H1 (cell line): Measurements from ENCODE around the gene PRKCA. TPM values are rescaled to one million over a fixed set of nuclear protein-coding genes. Genes with fewer than 3 reads are reported as not detected.

Experiments used
- CTCF ChIA-PET: fragments of 300-600 bp; sonication (Branson Sonifier 250); formaldehyde crosslinking; loops from one replicate; lab custom pipeline; 2021; ENCODE audit not compliant: partially characterized antibody; lab: Charles Lee
- POLR2A ChIA-PET: fragments of 300-600 bp; sonication (Branson Sonifier 250); formaldehyde crosslinking; loops from one replicate; lab custom pipeline; 2021; ENCODE audit warnings: inconsistent platforms; ENCODE audit not compliant: partially characterized antibody; lab: Charles Lee
- DNase-seq, 2 experiments: peaks; one replicate each; pipeline versions ENCODE4 v3.0.0 to v3.0.0-alpha.2; 2010 to 2022; ENCODE audit warnings: low spot score in 2 of 2, low read depth in 1 of 2, mixed read lengths in 1 of 2
- FAIRE-seq: peaks from 2 replicates; lab custom pipeline; 2011; peaks lifted over from hg19 to GRCh38; lab: Jason Lieb, UNC
- H2AFZ ChIP-seq: 2 replicates; pipeline ENCODE4 v1.8.1; 2012; ENCODE audit warnings: low read length, inconsistent platforms
- H2AK5ac ChIP-seq: 2 replicates; pipeline ENCODE4 v1.6.1; 2013; ENCODE audit warnings: low read depth, low read length
- H2BK120ac ChIP-seq: replicated peaks from 2 replicates; pipeline ENCODE3; 2013; ENCODE audit warnings: low read depth, low read length, inconsistent platforms
- H2BK12ac ChIP-seq: 2 replicates; pipeline ENCODE4 v1.6.1; 2013; ENCODE audit warnings: low read depth, low read length
- H2BK15ac ChIP-seq: 2 replicates; pipeline ENCODE4 v1.6.1; 2013; ENCODE audit warnings: low read length
- H2BK20ac ChIP-seq: 2 replicates; pipeline ENCODE4 v1.6.1; 2013; ENCODE audit warnings: low read length
- H2BK5ac ChIP-seq: 2 replicates; pipeline ENCODE4 v1.6.1; 2013; ENCODE audit warnings: low read depth, low read length
- H3K14ac ChIP-seq: 2 replicates; pipeline ENCODE4 v1.6.1; 2013; ENCODE audit warnings: inconsistent platforms; ENCODE audit not compliant: insufficient read length
- H3K18ac ChIP-seq: 2 replicates; pipeline ENCODE4 v1.6.1; 2013; ENCODE audit warnings: low read length; ENCODE audit errors: extremely low read depth
- H3K23ac ChIP-seq: 2 replicates; pipeline ENCODE4 v1.6.1; 2013; ENCODE audit warnings: inconsistent platforms; ENCODE audit not compliant: insufficient read length
- H3K23me2 ChIP-seq: 2 replicates; pipeline ENCODE4 v1.6.1; 2013; ENCODE audit warnings: low read depth, low read length
- H3K27ac ChIP-seq: 2 replicates; pipeline ENCODE4 v1.6.1; 2011; ENCODE audit warnings: low read depth, low read length, inconsistent platforms
- H3K27me3 ChIP-seq, 4 experiments: replicated peaks in 1 of 4; 1 replicate in 1 of 4; 2 replicates in 3 of 4; pipeline versions ENCODE4 v1.6.1 to v1.8.1; 2011 to 2013; ENCODE audit warnings: low read length in 3 of 4, mild to moderate bottlenecking in 3 of 4, inconsistent platforms in 2 of 4, mixed read lengths in 2 of 4, moderate library complexity in 1 of 4; ENCODE audit not compliant: control insufficient read depth in 3 of 4, insufficient read depth in 3 of 4; ENCODE audit errors: extremely low read depth in 1 of 4
- H3K36me3 ChIP-seq, 4 experiments: 2 replicates each; pipeline versions ENCODE4 v1.6.1 to v1.8.1; 2011 to 2013; ENCODE audit warnings: mild to moderate bottlenecking in 4 of 4, low read length in 3 of 4, moderate library complexity in 2 of 4, control low read depth in 1 of 4, inconsistent platforms in 1 of 4; ENCODE audit not compliant: insufficient read depth in 4 of 4, control insufficient read depth in 2 of 4
- H3K4ac ChIP-seq: replicated peaks from 2 replicates; pipeline ENCODE3; 2013; ENCODE audit warnings: low read length, low read depth, mixed read lengths, inconsistent platforms; ENCODE audit not compliant: insufficient read length
- H3K4me1 ChIP-seq, 4 experiments: replicated peaks in 1 of 4; 1 replicate in 1 of 4; 2 replicates in 3 of 4; pipeline versions ENCODE4 v1.6.1 to v1.8.1; 2011 to 2013; ENCODE audit warnings: low read length in 3 of 4, inconsistent platforms in 2 of 4, mixed read lengths in 1 of 4; ENCODE audit not compliant: insufficient read depth in 4 of 4, control insufficient read depth in 3 of 4
- H3K4me2 ChIP-seq, 2 experiments: 2 replicates each; pipeline versions ENCODE4 v1.6.1 to v1.8.1; 2011 to 2013; ENCODE audit warnings: low read depth in 2 of 2, low read length in 2 of 2, control low read depth in 1 of 2, inconsistent platforms in 1 of 2, mild to moderate bottlenecking in 1 of 2; ENCODE audit not compliant: insufficient read depth in 1 of 2
- H3K4me3 ChIP-seq, 4 experiments: fragments of 200-600, 300-600 bp in 1 of 4; sonication (generic), shearing (Covaris generic), sonication (Bioruptor Twin) in 1 of 4; 2 replicates each; pipeline versions ENCODE4 v1.5.1 to v1.8.1; 2011 to 2016; ENCODE audit warnings: low read length in 4 of 4, low read depth in 3 of 4, control low read depth in 2 of 4, inconsistent platforms in 2 of 4, mild to moderate bottlenecking in 2 of 4, mixed read lengths in 1 of 4, moderate library complexity in 1 of 4; ENCODE audit not compliant: insufficient read depth in 2 of 4; ENCODE audit errors: extremely low read depth in 1 of 4
- H3K56ac ChIP-seq: replicated peaks from 2 replicates; pipeline ENCODE3; 2013; ENCODE audit warnings: low read depth, mild to moderate bottlenecking, mixed read lengths, low read length, inconsistent platforms; ENCODE audit not compliant: insufficient read length
- H3K79me1 ChIP-seq: 2 replicates; pipeline ENCODE4 v1.6.1; 2013; ENCODE audit warnings: low read depth, low read length, control low read depth
- H3K79me2 ChIP-seq, 2 experiments: 2 replicates each; pipeline versions ENCODE4 v1.6.1 to v1.8.1; 2012 to 2013; ENCODE audit warnings: low read length in 2 of 2, mild to moderate bottlenecking in 2 of 2, inconsistent platforms in 1 of 2; ENCODE audit not compliant: insufficient read depth in 2 of 2, control insufficient read depth in 1 of 2
- H3K9ac ChIP-seq, 4 experiments: replicated peaks in 1 of 4; 1 replicate in 1 of 4; 2 replicates in 3 of 4; pipeline versions ENCODE4 v1.6.1 to v1.8.1; 2011 to 2013; ENCODE audit warnings: low read depth in 3 of 4, low read length in 3 of 4, control low read depth in 2 of 4, mild to moderate bottlenecking in 2 of 4, moderate library complexity in 2 of 4, inconsistent platforms in 1 of 4; ENCODE audit errors: extremely low read depth in 1 of 4
- H3K9me3 ChIP-seq, 2 experiments: 2 replicates each; pipeline versions ENCODE4 v1.6.1 to v1.8.1; 2012 to 2013; ENCODE audit warnings: mild to moderate bottlenecking in 2 of 2, moderate library complexity in 2 of 2, control low read depth in 1 of 2, inconsistent platforms in 1 of 2, low read depth in 1 of 2, low read length in 1 of 2, mixed read lengths in 1 of 2; ENCODE audit not compliant: insufficient read depth in 2 of 2
- H4K20me1 ChIP-seq, 2 experiments: replicated peaks in 1 of 2; 2 replicates each; pipeline versions ENCODE3 to v1.8.1; 2011 to 2013; ENCODE audit warnings: inconsistent platforms in 2 of 2, low read length in 2 of 2, mild to moderate bottlenecking in 1 of 2; ENCODE audit not compliant: insufficient read depth in 2 of 2, control insufficient read depth in 1 of 2
- H4K5ac ChIP-seq: 2 replicates; pipeline ENCODE4 v1.6.1; 2013; ENCODE audit warnings: low read length, low read depth, mixed read lengths, inconsistent platforms; ENCODE audit not compliant: insufficient read length
- H4K8ac ChIP-seq: 2 replicates; pipeline ENCODE4 v1.8.0; 2013; ENCODE audit warnings: mild to moderate bottlenecking, moderate library complexity, low read length, inconsistent platforms; ENCODE audit not compliant: insufficient read depth; ENCODE audit errors: extremely low read depth
- H4K91ac ChIP-seq: replicated peaks from 2 replicates; pipeline ENCODE3; 2013; ENCODE audit warnings: low read length, mixed read lengths, inconsistent platforms; ENCODE audit not compliant: insufficient read length
- KDM4A ChIP-seq: IDR thresholded peaks from one replicate; pipeline ENCODE4 v1.7.1; 2012; ENCODE audit warnings: low read depth, mild to moderate bottlenecking, moderate library complexity, low read length, inconsistent platforms; ENCODE audit not compliant: severe bottlenecking
- TAF7 ChIP-seq: optimal IDR thresholded peaks from 2 replicates; pipeline ENCODE3; 2011; ENCODE audit warnings: low read depth, mild to moderate bottlenecking, inconsistent platforms, low read length, moderate library complexity, borderline replicate concordance
- TEAD4 ChIP-seq: IDR thresholded peaks from 2 replicates; pipeline ENCODE4 v1.6.1; 2012; ENCODE audit warnings: low read depth, low read length, inconsistent platforms, mixed read lengths
- WGBS, 2 experiments: shearing (Covaris generic) in 1 of 2; methylation state at CpG; one replicate each; pipeline versions ENCODE4 v1.1.6 to v1.1.7; 2013 to 2015; ENCODE audit warnings: low lambda C conversion rate in 2 of 2, mixed read lengths in 2 of 2, inconsistent platforms in 1 of 2, low coverage in 1 of 2, missing lambda C conversion rate in 1 of 2; ENCODE audit not compliant: insufficient replicate concordance in 2 of 2, insufficient coverage in 1 of 2, insufficient read length in 1 of 2; ENCODE audit errors: extremely low coverage in 1 of 2, missing lambda C conversion rate in 1 of 2; 5-methylcytosine and 5-hydroxymethylcytosine counted together
- polyA plus RNA-seq, 7 experiments: library from polyadenylated mRNA; depleted of rRNA in 3 of 7; stranded (reverse) in 5 of 7; unstranded in 2 of 7; fragments of >200 nt in 5 of 7; fragments of 200-250 nt in 2 of 7; gene quantifications; 1 replicate in 5 of 7; 2 replicates in 1 of 7; 4 replicates in 1 of 7; pipeline versions ENCODE4 v1.2.1 to v1.2.3, GENCODE V29; 2011 to 2013; ENCODE audit warnings: missing spikeins in 2 of 7, mixed read lengths in 2 of 7
- total RNA-seq: library from RNA; stranded (reverse); fragmentation: NEBNext Ultra II Directional; extraction: Animal tissue kit (Norgen Biotek cat#: 25700); gene quantifications from 2 replicates; pipeline ENCODE4 v1.2.1, GENCODE V29; 2021

Gene PRKCA
- total and polyA plus RNA-seq, 2 of the 8 experiments (the other 6 are each of a cell fraction or from before 2014, with no cell fraction given) = 5.8 to 17.8 TPM

DNA sequence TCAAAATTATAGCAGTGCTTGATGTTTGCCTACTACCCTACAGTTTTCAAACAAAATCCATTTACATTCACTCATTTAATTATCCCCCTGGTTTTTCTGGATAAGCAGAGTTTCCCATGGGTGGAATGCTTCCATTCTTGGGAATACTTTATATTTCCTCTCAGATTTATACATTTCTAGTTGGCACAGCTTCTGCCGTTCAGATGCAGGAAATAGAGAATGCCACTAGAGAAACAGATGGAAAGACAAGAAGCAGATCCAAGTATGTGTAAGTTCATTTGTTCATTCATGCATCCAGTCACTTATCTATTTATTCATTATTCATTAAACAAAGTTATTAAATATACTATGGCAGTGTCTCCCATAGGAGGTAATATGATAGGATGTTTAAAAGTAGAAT, 467.5 kb downstream of the PRKCA start:
- Histone ChIP-seq H3K18ac (no peak overlapping the region), H3K4me1 (no peaks in the 10 kb centered on the region), H3K23me2 (no peaks in the 10 kb centered on the region), H2BK20ac (no peak overlapping the region), H2BK15ac (no peak overlapping the region), H3K27me3 (no peaks in the 10 kb centered on the region), H3K79me2 (no peaks in the 10 kb centered on the region), H4K20me1 (no peaks in the 10 kb centered on the region), H3K9me3 (no peaks in the 10 kb centered on the region), H4K8ac (no peak overlapping the region), H3K23ac (no peak overlapping the region), H2AFZ (no peak overlapping the region), H3K56ac (no peak overlapping the region), H2BK5ac (no peak overlapping the region), H3K79me1 (no peaks in the 10 kb centered on the region), H4K5ac (no peak overlapping the region), H3K4me3 (no peak overlapping the region), H2BK12ac (no peak overlapping the region), H3K14ac (no peak overlapping the region), H2BK120ac (no peak overlapping the region), H4K91ac (no peak overlapping the region), H3K4ac (no peak overlapping the region), H3K27ac (no peak overlapping the region), H3K9ac (no peak overlapping the region), H3K4me2 (no peak overlapping the region), H2AK5ac (no peak overlapping the region), H3K36me3 (no peaks in the 10 kb centered on the region; a peak in 1 of 8 replicates)
- WGBS, 2 experiments = 90% methylated on average over 1 of the region's 1 CpG; no CpG with 5 or more reads in 1 of the 2 experiments
- FAIRE-seq (no peak), DNase-seq (no peak)
- CTCF ChIA-PET = no interaction called here
- POLR2A ChIA-PET = no interaction called here
- TF ChIP-seq KDM4A (no peak), TEAD4 (no peak), TAF7 (no peak)
